NB4 (cell line): ENCODE data around the gene DLL1.

ENCODE experiments used
- DNase-seq: peaks from one replicate; pipeline ENCODE4 v3.0.0; 2010; ENCODE audit warnings: low read depth
- H3K4me3 ChIP-seq: one replicate; pipeline ENCODE4 v1.5.1; 2011; ENCODE audit warnings: mild to moderate bottlenecking, low read depth, low read length, moderate library complexity
- MYC ChIP-seq: IDR thresholded peaks from 2 replicates; pipeline ENCODE4 v1.6.1; 2011; ENCODE audit warnings: low read depth, low read length
- POLR2A ChIP-seq: IDR thresholded peaks from 2 replicates; pipeline ENCODE4 v1.6.1; 2011; ENCODE audit warnings: mild to moderate bottlenecking; ENCODE audit not compliant: insufficient read length; ENCODE audit errors: extremely low read depth
- TF ChIP-seq, protein P1 (sequence below): IDR thresholded peaks from 2 replicates; pipeline ENCODE4 v1.6.1; 2011; ENCODE audit warnings: low read depth, low read length
- TF ChIP-seq, protein P2 (sequence below): IDR thresholded peaks from one replicate; pipeline ENCODE4 v1.5.1; 2012; ENCODE audit warnings: low read depth, low read length

The DLL1 gene

DNA sequence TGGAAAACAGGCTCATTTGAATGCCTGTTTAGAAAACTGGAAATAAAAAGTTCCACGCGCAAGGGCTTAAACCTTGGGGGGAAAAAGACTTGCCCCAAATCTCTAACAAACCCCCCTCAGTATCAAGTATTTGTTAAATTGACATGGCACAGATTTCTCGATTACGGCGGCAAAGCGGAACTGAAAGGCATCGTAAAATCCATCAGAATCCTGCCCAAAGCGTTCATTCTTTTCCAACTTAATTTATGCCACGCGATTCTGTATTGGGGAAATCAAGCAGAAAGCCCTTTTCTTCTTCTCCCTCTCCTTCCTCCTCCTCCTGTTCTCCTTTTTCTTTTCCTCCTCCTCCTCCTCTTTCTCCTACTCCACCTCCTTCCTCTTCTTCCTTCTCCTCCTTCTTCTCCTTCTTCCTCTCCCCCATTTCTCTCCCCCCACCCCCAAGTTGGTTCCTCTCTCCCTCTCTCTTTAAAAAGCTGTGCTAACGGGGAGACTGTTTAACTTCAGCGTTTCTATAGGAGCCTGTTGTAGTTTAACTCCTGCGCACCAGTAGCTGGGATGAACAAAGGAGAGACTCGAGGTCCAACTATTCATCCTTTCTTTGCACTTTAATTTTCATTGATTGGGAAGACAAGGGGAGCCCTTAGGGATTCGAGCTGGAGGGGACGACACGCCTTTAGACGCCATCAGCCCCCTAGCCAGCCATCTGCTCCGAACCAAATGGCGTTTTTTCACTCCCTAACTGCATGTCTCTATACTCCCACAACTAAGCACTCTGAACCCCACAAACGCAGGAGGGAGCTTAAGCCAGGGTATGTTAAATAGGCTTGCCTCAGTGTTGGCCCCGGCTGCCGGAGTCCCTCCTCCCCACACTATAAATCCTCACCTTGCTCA lies 2.7 kb upstream of the DLL1 start:
- no peak for DNase-seq
- TF ChIP-seq MYC (no peak), POLR2A (no peak)
- TF ChIP-seq, protein P1, sequence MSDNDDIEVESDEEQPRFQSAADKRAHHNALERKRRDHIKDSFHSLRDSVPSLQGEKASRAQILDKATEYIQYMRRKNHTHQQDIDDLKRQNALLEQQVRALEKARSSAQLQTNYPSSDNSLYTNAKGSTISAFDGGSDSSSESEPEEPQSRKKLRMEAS, result no peak
- TF ChIP-seq, protein P2, sequence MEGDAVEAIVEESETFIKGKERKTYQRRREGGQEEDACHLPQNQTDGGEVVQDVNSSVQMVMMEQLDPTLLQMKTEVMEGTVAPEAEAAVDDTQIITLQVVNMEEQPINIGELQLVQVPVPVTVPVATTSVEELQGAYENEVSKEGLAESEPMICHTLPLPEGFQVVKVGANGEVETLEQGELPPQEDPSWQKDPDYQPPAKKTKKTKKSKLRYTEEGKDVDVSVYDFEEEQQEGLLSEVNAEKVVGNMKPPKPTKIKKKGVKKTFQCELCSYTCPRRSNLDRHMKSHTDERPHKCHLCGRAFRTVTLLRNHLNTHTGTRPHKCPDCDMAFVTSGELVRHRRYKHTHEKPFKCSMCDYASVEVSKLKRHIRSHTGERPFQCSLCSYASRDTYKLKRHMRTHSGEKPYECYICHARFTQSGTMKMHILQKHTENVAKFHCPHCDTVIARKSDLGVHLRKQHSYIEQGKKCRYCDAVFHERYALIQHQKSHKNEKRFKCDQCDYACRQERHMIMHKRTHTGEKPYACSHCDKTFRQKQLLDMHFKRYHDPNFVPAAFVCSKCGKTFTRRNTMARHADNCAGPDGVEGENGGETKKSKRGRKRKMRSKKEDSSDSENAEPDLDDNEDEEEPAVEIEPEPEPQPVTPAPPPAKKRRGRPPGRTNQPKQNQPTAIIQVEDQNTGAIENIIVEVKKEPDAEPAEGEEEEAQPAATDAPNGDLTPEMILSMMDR, result no peak

DNA sequence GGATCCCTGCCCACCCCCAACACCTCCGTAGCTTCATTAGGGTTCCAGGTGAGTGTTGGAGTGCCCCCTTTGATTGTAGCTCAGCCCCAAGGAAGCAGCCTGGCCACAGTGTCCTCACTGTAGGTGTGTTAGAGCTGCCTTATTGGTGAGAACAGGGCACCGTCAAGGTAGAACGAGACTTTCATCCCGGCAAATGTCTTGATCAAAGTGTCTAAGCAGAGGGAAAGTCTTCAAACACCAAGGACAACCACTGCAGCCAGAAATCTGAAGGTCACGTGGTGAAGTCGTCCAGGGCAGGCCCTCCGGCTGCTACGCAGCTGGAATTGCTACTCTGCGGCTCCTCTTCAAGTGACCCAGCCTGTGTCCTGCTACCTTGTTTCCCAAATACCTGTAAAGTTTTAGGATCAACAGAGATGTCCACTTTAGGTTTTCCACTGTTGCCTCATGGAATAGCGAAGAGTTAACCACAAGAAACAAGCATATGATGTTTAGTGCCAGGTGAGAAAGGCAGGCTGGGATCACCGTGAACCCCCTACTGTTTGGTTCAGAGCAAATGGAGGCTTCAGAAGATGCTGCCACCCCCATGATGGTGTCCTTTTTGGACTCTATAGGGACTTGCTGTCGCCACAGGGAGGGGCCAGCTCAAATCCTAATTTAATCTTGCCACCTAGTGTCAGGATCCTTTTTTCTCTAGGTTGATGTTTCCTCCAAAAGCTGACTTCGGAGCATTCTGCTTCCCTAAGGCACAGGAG lies 1.7 kb upstream of the DLL1 start:
- TF ChIP-seq MYC (no peak), POLR2A (no peak)
- TF ChIP-seq, protein P2, result no peak
- TF ChIP-seq, protein P1, result no peak
- H3K4me3 ChIP-seq, result no peak overlapping the region
- peak; percentile 70 for DNase-seq

More for the DNA sequence above, 2.7 kb upstream of the DLL1 start:
- H3K4me3 ChIP-seq, result no peak overlapping the region

DNA sequence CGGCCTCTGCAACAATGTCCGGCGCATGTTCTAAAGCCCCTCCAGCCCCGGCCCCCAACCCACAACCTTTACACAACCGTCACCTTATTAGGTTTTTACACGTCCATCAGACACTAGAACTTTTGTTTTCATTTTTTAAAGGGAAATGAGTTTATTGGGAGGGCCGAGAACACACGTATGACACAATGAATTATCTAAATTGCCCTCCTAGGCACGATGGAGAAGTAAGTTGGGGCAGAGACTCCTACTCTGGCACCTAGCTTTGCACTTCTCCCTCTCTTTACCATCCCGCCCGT lies 1.2 kb upstream of the DLL1 start:
- TF ChIP-seq, protein P2, result no peak
- no peak for TF ChIP-seq POLR2A
- no peak for TF ChIP-seq MYC
- TF ChIP-seq, protein P1, result no peak
- peak overlapping the region; percentile 11 for H3K4me3 ChIP-seq
- no peak for DNase-seq

DNA sequence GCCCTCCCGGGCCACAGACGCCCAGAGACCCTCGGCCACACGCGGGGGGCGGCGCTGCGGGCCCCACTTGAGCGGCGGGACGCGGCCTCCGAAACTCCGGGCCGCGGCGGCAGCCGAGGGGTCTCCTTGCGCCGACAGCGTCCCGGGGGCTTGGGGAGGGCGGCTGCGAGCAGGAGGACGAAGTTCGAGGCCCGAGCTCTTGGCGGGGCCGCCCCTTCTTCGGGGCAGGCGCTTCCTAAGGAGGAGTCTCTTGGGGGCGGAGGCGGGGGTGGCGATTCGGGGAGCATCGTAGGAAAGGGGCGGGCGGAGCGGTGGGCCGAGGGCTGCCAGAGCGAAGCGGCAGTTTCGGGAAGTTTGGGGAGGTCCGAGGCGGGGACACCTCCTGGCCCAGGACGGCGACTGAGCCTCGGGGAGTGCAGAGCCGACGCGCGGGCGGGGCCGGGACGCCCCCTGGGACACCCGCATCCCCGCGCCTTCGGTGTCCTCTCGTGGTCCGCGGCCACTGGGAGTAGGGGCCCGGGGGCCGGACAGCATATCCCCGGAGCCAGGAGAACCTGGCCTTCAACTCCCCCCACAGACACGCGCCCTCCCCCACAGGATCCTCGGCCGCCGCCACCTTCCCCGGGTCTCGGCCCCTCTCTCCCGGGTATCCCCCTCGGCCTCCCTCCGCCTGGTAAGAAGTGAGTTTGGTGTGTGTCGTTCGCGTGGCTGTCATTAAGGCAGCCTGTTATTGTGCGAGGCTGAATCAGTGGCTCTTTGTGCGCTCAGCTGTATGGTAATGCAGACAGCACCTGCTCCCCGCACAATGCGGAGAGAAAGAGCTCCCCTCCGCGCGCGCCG lies 613 bp upstream of the DLL1 start:
- DNase-seq, result peak; percentile 94
- peak; percentile 31 for TF ChIP-seq POLR2A
- TF ChIP-seq MYC, result no peak
- peak overlapping the region; percentile 67 for H3K4me3 ChIP-seq

DNA sequence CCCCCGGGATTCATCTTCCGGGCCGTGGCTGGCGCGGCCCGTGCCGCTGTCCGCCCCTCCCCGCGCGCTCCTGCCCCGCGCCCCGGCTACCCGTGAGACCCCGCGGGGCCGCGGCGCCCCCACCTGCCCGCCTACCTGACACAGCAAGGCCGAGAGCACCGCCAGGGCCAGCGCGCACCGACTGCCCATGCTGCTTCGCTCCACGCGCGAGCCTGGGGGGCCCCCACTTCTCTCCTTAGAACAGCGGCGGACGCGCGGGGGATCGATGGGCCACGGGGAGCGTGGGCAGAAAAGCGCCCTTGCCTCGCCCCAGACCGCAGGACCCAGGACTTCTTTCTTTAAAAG lies 955 bp downstream of the DLL1 start:
- no peak for DNase-seq
- TF ChIP-seq, protein P2, result no peak
- TF ChIP-seq MYC, result no peak
- no peak for TF ChIP-seq POLR2A
- TF ChIP-seq, protein P1, result no peak
- peak overlapping the region; percentile 67 for H3K4me3 ChIP-seq

DNA sequence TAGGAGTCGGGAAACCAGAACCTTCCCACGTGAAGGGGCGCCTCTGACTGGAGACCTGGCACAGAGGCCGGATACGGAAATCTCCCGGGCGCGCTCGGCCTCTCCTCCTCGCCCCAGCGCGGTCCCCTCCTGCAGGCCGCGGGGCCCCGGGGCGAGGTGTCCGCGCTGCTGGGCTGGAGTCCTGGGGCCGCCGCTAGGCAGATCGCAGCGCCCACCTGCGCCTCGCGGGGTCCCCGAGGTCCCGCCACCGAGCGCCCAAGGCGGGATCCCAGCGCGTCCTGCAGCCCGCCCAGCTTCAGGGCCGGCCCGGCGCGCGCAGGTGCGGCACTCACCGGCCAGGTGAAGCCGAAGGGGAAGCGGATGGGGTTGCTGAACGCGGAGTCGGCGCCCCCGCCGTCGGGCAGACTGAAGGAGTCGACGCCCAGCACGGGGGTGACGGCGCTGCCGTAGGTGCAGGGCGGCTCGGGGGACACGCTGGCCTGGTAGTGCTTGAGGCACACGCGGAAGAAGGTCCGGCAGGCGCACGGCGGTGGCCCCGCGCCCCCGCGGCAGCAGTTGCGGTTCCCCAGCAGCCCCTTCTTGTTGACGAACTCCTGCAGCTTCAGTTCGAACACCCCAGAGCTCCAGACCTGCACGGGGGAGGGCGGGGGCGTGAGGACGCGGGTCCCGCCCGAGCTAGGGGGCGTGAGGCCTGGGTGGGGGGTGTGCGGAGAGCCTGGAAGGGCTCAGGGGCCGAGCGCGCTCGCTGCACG lies 1.5 kb downstream of the DLL1 start:
- TF ChIP-seq, protein P2, result no peak
- TF ChIP-seq, protein P1, result no peak
- TF ChIP-seq MYC, result no peak
- TF ChIP-seq POLR2A, result no peak
- peak; percentile 50 for DNase-seq
- peak overlapping the region; percentile 67 for H3K4me3 ChIP-seq
